GM21737 (cell line): ENCODE measurements around the gene ZNF358.
A peak's percentile ranks its signal among the peaks of the same experiment; 100 is the strongest.
"Not testable (repeated sequence)": the region's sequence is repeated elsewhere in the genome, so short reads cannot be mapped to it uniquely, and the experiment has no call there.

Experiments used
- ATAC-seq: cut with Tn5 transposase; IDR thresholded peaks from one replicate; pipeline ENCODE4 v1.9.1; 2021; ENCODE audit warnings: mild to moderate bottlenecking, moderate library complexity; ENCODE audit not compliant: unreplicated experiment

Gene ZNF358

DNA sequence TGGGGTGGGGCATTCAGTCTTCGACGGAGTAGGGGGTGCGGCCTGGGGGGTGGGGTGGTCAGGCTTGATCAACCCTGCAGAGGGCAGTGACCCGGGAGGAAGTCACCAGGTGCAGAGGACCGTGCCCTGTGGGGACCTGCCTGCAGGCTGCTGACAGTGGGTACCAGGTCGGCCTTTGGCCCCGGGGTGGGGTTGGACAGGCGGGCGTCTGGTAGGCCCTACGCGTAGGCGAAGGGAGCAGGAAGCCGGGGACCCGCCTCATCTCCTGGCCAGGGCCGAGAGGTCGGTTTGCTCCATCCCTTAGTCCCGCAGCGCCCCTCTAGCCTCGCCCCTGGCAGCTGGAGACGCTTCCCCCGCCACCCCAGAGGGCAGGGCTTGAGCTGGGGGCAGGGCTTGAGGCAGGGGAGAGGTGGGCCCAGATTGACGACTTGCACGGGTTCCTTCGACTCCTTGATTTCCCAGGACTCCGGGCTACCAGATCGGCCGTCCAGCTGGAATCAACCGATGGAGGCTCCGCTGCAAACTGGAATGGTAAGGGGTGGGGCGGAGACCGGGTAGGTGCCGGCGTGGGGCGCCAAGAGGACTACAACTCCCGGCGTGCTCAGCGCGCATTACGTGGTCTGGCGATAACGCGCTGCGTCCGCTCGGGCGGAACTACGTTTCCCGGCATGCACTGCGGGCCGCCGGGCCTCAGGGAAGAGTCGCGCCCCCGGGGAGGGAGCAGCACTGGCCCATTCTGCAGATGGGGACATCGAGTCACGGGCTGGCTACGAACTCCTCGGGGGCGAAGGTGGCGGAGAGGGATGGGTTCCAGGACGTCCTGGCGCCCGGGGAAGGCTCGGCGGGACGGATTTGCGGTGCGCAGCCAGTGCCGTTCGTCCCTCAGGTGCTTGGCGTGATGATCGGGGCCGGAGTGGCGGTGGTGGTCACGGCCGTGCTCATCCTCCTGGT lies 19.4 kb downstream of the ZNF358 start, which contains the start of gene PNPLA6:
Gene PNPLA6 (plus strand): TSS at position 671 of the 951 bp plus-strand sequence. CDS start 72 bp downstream, at position 743.
- peak; percentile 67 for ATAC-seq

DNA sequence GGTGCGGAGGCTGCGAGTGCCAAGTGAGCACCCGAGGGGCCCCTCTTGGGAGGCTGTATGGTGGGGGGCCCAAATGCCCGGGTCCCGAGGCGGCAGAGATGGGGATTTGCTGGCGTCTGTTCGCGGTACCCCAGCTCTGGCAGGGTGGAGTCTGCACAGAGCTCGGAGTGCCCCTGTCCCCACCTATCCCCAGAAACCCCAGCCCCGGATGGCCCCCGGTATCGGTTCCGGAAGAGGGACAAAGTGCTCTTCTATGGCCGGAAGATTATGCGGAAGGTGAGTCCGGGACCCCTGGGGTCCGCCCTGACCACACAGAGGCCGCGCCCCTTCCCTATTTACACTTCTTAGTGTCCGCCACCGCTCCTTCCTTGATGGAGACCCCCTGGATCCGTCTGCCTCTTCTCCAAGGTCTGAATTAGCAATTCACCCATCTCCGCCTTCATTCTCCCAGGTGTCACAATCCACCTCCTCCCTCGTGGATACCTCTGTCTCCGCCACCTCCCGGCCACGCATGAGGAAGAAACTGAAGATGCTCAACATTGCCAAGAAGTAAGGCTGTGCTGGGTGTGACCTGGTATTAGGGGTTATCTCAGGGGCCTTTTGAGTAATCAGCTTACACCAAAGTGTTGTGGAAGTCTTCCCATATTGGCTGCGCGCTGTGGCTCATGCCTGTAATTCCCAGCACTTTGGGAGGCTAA lies 20.2 kb downstream of the ZNF358 start:
- ATAC-seq = peak; percentile 7

DNA sequence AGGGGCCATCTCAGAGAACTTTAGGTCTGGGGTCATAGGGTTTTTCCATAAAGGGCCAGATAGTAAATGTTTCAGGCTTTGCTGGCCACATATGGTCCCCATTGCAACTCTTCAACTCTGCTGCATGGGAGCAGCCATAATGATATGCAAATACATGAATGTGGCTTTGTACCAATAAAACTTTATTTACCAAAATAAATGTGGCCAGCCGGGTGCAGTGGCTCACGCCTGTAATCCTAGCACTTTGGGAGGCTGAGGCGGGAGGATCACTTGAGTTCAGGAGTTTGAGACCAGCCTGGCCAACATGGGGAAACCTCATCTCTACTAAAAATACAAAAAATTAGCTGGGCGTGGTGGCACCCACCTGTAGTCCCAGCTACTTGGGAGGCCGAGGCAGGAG lies 23.1 kb downstream of the ZNF358 start:
- not testable (repeated sequence) for ATAC-seq

DNA sequence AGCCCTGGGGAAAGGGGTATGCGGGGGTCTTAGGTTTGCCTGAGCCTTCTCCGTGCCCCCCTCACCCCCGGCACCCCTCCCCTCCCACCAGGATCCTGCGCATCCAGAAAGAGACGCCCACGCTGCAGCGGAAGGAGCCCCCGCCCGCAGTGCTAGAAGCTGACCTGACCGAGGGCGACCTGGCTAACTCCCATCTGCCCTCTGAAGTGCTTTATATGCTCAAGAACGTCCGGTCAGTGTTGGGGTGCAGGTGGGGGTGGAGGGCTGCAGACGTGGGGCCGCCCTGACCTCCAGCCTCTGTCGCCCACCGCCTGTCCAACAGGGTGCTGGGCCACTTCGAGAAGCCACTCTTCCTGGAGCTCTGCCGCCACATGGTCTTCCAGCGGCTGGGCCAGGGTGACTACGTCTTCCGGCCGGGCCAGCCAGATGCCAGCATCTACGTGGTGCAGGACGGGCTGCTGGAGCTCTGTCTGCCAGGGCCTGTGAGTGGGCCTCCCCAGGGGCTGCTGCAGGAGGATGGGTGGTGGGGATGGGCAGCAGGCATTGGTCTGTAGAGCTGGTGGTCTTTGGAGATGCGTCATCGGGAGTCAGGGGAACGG lies 24.0 kb downstream of the ZNF358 start:
- no peak for ATAC-seq

DNA sequence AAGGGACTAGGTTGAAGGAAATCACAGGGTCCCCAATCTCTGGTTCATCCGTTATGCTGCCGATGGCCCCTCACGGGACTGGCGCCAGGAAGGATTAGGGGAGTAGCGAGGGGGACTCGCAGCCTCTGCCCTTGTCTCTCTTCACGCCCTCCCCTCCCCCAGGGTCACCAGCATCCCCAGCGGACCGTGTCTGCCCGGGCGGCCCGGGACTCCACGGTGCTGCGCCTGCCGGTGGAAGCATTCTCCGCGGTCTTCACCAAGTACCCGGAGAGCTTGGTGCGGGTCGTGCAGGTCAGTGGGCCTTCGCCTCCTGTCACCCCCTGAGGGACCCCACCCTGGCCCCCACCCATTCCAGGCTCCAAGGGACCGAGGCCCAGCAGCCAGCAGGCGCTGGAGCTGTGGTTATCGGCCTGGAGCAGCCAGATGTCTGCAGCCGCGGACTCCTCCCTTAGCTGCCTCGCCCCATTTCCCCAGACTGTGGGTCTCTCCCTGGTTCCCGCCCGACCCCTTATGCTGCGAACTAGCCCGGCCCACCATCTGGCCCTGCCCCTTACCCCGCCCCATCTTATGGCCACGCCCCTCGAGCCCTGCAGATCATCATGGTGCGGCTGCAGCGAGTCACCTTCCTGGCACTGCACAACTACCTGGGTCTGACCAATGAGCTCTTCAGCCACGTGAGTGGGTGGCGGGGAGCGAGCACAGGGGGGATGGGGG lies 25.0 kb downstream of the ZNF358 start:
- ATAC-seq = no peak

DNA sequence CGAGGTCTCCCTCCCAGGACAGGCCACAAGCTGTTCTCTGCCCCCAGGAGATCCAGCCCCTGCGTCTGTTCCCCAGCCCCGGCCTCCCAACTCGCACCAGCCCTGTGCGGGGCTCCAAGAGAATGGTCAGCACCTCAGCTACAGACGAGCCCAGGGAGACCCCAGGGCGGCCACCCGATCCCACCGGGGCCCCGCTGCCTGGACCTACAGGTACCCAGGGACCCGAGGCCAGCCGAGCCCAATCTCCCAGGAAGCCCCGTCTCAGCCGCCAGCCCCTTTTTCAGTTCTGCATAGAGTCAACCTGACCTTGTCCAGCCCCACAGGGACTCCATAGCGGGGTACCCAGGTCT lies 25.5 kb downstream of the ZNF358 start:
- no peak for ATAC-seq

DNA sequence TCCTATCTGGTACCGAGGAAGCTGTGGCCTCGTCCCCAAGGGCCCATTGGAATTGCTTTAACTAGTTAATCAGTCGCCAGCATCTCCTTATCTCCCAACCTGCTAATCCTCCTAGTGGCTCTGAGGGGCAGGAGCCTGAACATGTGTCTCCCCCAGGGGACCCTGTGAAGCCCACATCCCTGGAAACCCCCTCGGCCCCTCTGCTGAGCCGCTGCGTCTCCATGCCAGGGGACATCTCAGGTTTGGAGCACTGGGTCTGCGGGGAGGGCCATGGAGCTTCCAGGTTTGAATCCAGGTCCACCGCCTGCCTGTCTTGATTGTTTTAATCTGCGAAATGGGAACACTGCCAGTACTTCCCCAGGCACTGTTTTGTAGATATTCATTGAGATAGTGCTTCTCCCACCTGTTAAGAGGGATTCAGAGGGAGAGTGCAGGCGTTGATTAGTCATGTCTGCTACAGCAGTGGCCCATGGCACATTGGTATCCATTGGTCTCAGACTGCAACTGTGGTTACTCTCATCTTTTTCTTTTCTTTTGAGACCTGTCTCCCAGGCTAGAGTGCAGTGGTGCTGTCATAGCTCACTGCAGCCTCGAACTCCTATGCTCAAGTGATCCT lies 26.0 kb downstream of the ZNF358 start:
- ATAC-seq = no peak

DNA sequence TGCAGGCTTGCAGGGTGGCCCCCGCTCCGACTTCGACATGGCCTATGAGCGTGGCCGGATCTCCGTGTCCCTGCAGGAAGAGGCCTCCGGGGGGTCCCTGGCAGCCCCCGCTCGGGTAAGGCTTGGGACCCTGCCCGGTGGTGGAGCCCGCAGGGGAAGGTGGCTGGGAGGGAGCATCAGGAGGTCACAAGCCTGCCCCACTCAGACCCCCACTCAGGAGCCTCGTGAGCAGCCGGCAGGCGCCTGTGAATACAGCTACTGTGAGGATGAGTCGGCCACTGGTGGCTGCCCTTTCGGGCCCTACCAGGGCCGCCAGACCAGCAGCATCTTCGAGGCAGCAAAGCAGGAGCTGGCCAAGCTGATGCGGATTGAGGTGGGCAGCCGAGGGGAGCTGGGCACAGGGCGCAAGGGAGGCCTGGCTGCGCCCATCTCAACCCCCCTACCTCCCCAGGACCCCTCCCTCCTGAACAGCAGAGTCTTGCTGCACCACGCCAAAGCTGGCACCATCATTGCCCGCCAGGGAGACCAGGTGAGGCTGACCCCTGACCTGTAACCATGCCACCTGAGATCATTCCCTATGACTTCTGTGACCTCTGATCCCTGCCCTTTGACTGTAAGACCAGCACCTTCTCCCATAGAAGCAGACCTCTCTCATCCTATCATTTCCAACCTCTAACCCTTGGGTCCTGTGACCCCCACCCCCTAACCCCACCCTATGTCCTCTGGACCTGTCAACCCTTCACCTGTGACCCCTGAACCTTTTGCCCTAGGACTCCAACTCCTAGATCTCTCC lies 26.8 kb downstream of the ZNF358 start:
- no peak for ATAC-seq

DNA sequence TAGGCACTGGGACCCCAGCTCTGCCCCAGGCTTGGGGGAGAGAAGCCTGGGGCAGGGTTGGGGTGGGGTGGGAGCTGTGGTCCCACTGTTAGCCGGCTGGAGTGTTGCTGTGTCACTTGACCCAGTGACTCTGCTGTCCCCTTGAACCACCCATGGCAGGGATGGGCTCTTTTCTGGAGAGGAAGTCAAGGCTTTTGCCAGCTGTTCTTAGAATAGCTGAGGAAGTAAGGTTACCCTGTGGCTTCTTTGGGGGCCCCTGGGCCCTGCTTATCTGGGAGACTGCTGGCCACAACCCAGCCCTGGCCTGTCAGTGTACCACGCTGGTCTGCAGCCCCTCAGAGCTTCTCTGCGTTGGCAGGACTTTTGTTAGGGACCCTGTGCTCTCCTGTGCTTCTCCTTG lies 28.7 kb downstream of the ZNF358 start:
- ATAC-seq = no peak

DNA sequence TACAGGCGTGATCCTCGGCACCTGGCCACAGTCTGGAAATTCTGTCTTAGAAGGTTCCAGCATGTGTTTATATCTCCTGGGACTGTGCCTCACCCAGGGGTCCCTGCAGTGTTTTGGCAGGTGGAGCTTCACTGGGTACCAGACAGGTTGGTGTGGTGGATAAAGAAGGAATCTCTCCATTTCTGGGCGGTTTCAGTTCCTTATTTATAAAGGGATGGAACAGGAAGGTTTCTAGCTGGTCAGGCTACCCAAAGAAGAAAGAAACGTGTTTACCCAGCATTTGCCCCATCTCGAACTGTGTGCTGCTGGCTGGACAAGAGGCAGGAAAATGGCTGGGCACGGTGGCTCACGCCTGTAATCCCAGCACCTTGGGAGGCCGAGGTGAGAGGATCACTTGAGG lies 29.4 kb downstream of the ZNF358 start:
- ATAC-seq = no peak

DNA sequence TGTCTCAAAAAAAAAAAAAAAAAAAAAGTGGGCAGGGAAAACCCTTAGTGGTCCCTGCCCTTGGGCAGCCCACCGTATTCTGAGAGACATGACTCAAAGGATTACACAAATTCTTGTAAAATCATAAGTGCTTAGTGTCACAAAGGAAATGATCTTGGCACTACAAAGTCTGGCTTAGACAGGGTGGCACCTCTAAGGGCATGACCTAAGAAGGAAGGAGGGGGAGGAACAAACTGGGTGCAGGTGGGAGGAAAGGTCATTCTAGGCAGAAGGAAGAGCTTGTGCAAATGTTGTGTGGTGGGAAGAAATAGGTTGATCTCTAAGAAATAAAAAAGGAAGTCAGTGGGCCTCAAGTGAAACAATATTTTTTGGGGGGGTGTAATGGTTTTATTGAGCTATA lies 30.0 kb downstream of the ZNF358 start:
- no peak for ATAC-seq

DNA sequence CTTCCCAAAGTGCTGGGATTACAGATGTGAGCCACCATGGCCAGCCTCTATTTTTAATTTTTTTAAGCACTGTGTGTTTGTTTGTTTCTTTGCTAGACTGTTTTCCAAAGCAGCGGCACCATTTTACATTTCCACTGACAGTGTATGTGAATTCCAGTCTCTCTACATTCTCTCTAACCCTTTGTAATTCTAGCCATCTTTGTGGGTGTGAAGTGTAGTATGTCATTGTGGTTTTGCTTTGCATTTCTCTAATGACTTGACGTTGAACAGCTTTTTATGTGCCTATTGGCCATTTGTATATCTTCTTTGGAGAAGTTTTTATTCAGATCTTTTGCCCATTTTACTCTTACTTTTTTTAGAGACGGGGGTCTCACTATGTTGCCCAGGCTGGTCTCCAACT lies 31.3 kb downstream of the ZNF358 start:
- no peak for ATAC-seq

DNA sequence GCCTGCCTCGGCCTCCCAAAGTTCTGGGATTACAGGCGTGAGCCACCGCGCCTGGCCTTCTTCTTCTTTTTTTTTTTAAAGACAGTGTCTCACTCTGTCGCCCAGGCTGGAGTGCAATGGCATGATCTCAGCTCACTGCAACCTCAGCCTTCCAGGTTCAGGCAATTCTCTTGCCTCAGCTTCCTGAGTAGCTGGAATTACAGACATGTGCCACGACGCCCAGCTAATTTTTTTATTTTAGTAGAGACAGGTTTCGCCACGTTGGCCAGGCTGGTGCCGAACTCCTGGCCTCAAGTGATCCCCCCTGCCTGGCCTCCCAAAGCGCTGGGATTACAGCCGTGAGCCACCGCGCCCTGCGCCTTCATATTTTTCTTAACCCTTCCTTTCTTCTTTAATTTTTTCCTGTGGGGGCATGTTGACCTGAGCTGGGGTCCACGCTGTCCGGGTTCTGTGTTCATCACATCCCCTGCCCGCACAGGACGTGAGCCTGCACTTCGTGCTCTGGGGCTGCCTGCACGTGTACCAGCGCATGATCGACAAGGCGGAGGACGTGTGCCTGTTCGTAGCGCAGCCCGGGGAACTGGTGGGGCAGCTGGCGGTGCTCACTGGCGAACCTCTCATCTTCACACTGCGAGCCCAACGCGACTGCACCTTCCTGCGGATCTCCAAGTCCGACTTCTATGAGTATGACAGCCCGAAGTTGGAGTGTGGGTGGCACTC lies 33.7 kb downstream of the ZNF358 start:
- no peak for ATAC-seq

DNA sequence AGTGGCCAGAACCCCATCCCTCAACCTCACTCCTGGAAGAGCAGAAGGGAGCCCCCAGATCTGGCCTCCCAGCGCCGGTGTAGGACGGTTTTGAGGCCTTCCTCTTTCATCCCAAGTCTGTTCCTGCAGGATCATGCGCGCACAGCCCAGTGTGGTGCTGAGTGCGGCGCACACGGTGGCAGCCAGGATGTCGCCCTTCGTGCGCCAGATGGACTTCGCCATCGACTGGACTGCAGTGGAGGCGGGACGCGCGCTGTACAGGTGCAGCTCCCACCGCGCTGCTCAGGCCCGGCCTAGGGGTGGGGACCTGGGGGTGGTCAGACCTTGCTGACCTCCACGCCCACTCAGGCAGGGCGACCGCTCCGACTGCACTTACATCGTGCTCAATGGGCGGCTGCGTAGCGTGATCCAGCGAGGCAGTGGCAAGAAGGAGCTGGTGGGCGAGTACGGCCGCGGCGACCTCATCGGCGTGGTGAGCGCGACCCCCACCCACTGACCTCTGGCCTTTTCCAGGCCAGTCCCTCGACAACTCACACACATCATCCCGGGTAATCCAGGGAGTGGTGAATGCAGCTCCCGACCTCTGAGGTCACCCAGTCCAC lies 34.4 kb downstream of the ZNF358 start:
- ATAC-seq = no peak

DNA sequence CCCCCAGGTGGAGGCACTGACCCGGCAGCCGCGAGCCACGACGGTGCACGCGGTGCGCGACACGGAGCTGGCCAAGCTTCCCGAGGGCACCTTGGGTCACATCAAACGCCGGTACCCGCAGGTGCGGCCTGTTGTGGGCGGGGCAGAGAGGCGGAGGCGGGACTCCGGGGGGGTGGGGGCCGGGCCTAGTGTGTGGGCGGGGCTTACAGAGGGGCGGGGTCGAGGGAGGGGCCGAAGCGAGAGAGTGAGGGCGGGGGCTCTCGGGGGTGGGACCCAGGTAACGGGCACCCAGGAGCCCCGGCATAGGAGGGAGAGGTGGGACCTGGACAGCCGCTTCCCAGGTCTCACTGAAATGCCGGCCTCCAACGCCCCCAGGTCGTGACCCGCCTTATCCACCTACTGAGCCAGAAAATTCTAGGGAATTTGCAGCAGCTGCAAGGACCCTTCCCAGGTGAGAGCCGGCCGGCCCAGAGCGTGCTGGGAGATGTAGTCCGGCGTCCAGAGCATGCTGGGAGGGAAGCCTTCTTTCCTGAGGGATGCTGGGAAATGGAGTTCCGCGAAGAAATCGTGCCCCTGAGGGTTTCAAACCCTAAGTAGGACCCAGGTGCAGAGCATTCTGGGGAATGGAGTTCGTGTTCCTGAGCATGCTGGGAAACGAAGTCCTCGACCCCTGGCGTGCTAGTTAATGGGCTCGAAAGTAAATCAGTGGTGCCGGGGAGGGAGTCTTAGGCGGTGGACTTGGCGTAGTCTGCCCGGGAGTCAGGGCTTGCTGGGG lies 35.3 kb downstream of the ZNF358 start:
- no peak for ATAC-seq

DNA sequence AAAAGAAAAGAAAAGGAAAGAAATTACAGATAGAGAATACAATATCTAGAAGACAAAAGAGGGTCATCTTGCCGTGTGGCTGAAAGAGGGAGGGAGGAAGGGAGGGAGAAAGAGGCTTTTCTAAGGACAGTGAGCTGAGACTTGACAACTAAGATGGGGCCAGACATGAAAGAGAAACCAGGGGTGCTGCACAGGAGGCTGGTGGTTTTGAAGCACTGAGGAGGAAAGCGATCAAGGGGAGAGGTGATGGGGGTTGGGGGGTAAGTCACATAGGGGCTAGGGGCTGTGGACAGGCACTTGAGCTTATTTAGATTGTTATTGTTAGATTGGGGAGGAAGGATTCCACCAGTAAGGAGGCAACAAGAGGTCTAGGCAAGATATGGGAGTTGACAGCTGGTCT lies 36.9 kb downstream of the ZNF358 start:
- no peak for ATAC-seq

DNA sequence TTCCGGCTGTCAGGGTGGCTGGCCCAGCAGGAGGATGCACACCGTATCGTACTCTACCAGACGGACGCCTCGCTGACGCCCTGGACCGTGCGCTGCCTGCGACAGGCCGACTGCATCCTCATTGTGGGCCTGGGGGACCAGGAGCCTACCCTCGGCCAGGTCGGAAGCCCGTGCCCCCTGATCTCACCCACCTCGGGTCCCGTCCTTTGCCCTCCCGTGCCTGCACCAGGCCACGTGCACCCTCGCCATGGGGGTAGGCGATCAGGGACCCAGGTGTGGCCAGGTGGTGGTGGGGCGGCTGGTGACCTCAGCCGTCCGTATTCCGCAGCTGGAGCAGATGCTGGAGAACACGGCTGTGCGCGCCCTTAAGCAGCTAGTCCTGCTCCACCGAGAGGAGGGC lies 38.7 kb downstream of the ZNF358 start:
- no peak for ATAC-seq
